Psoas muscle (tissue), 8 donors: ENCODE measurements around the gene CFTR. TPM values are rescaled to one million over a fixed set of nuclear protein-coding genes. Genes with fewer than 3 reads are reported as not detected.

ENCODE experiments used
- ATAC-seq, 4 donors: fragments of 200-7000 bp; cut with Tn5 transposase; one replicate each; pipeline ENCODE4 v1.9.1; 2020; ENCODE audit warnings: moderate library complexity in 3 of 4, mild to moderate bottlenecking in 2 of 4
- DNase-seq, 2 donors: peaks; one replicate each; pipeline ENCODE4 v3.0.0-alpha.2; 2020
- H3K27ac ChIP-seq: fragments of 200-600 bp; one replicate; pipeline ENCODE4 v1.8.0; 2022
- H3K27me3 ChIP-seq, 3 donors: fragments of 200-600 bp in 1 of 3; one replicate each; pipeline versions ENCODE4 v1.6.1 to v1.8.0; 2013 to 2022; ENCODE audit warnings: low read length in 2 of 3, mild to moderate bottlenecking in 2 of 3, moderate library complexity in 1 of 3; ENCODE audit not compliant: insufficient read depth in 3 of 3
- H3K36me3 ChIP-seq, 2 donors: fragments of 200-600 bp in 1 of 2; one replicate each; pipeline versions ENCODE4 v1.6.1 to v1.8.0; 2013 to 2022; ENCODE audit warnings: low read depth in 1 of 2, mild to moderate bottlenecking in 1 of 2, moderate library complexity in 1 of 2; ENCODE audit not compliant: insufficient read depth in 1 of 2
- H3K4me1 ChIP-seq: fragments of 200-600 bp; one replicate; pipeline ENCODE4 v1.8.0; 2022
- H3K4me3 ChIP-seq: fragments of 200-600 bp; one replicate; pipeline ENCODE4 v1.8.0; 2022; ENCODE audit warnings: mild to moderate bottlenecking
- H3K9me3 ChIP-seq: fragments of 200-600 bp; one replicate; pipeline ENCODE4 v1.8.0; 2022
- CTCF ChIP-seq: fragments of 200-600 bp; IDR thresholded peaks from one replicate; pipeline ENCODE4 v1.8.0; 2022; ENCODE audit warnings: antibody characterized with exemption
- WGBS, 3 donors: extraction: QIAGEN DNeasy Blood & Tissue Kit; methylation state at CpG; one replicate each; pipeline versions ENCODE4 v1.1.6 to v1.1.7; 2013; 5-methylcytosine and 5-hydroxymethylcytosine counted together
- intact Hi-C, 2 donors: fragments of 100-400 bp; cut with DNase I; formaldehyde crosslinking; loops; one replicate each; pipeline versions ENCODE4 v1.11.0 to v1.14.2; 2022
- polyA plus RNA-seq, 3 donors: library from polyadenylated mRNA; stranded (reverse); fragments of 200-250 nt; gene quantifications; one replicate each; pipeline ENCODE4 v1.2.3, GENCODE V29; 2013
- total RNA-seq, 4 donors: library from RNA; stranded (reverse); fragmentation: NEBNext Ultra II Directional in 2 of 4; extraction: Animal tissue kit (Norgen Biotek cat#: 25700) in 2 of 4; gene quantifications; one replicate each; pipeline versions ENCODE4 v1.2.1 to v1.2.4, GENCODE V29; 2021 to 2023
- donor health status: healthy with polysubstance abuse.
- donor health status: DM: no; HTN: no; CAD: no; lungs with moderate emphysema.
- donor health status: Bipolar disorder and iron deficiency.
- donor health status: healthy.
- donor health status: DM: yes; HTN: yes; CAD: no.
- donor health status: DM: no; HTN: no; CAD: no.
- donor health status: DM: no; HTN: no; CAD: no.
- donor health status: DM: yes; HTN: yes; CAD: no.

The CFTR gene
- total and polyA plus RNA-seq, 7 donors = 0.01 to 0.06 TPM; not detected in 5

- H3K27ac ChIP-seq = no peak overlapping the region
- H3K4me1 ChIP-seq = no peaks in the 10 kb centered on the region
- H3K27me3 ChIP-seq = no peaks in the 10 kb centered on the region
- DNase-seq (no peak), ATAC-seq (no peak)
- H3K9me3 ChIP-seq = no peaks in the 10 kb centered on the region
- intact Hi-C loops = no loop called here
- 60 to 97% (median 67%) methylated on average over 2 of the region's 2 CpGs for WGBS, 3 donors
- no peaks in the 10 kb centered on the region for H3K36me3 ChIP-seq
- no peak overlapping the region for H3K4me3 ChIP-seq
- no peak for TF ChIP-seq CTCF
Measured at GRCh38 chr7:117621075-117621618, 141.3 kb downstream of the CFTR start.

- no peak for DNase-seq
- H3K27ac ChIP-seq = no peak overlapping the region
- ATAC-seq = no peak
- H3K27me3 ChIP-seq = no peaks in the 10 kb centered on the region
- no peak overlapping the region for H3K4me3 ChIP-seq
- TF ChIP-seq CTCF = no peak
- no peaks in the 10 kb centered on the region for H3K9me3 ChIP-seq
- H3K36me3 ChIP-seq = no peaks in the 10 kb centered on the region
- whole genome bisulfite sequencing, 3 donors = 66 to 76% (median 76%) methylated on average over 4 of the region's 4 CpGs
- intact Hi-C loops = no loop called here
- no peaks in the 10 kb centered on the region for H3K4me1 ChIP-seq
Measured at GRCh38 chr7:117623606-117624005, 143.8 kb downstream of the CFTR start.

- 69 to 74% (median 71%) methylated on average over 4 of the region's 4 CpGs for WGBS, 3 donors
Measured at GRCh38 chr7:117630501-117630900, 150.7 kb downstream of the CFTR start.

GRCh38 chr7:117630907-117631564, 151.2 kb downstream of the CFTR start:
- Histone ChIP-seq H3K4me3 (no peak overlapping the region), H3K27ac (no peak overlapping the region), H3K4me1 (no peaks in the 10 kb centered on the region), H3K27me3 (no peaks in the 10 kb centered on the region), H3K9me3 (no peaks in the 10 kb centered on the region), H3K36me3 (no peaks in the 10 kb centered on the region)
- intact Hi-C loops = no loop called here
- TF ChIP-seq CTCF = no peak
- WGBS, 3 donors = 79 to 90% (median 87%) methylated on average over 1 of the region's 1 CpG
- DNase-seq (no peak), ATAC-seq (no peak)

More at GRCh38 chr7:117630501-117630900, 150.7 kb downstream of the CFTR start:
- Histone ChIP-seq H3K27ac (no peak overlapping the region), H3K27me3 (no peaks in the 10 kb centered on the region), H3K4me1 (no peaks in the 10 kb centered on the region), H3K9me3 (no peaks in the 10 kb centered on the region), H3K36me3 (no peaks in the 10 kb centered on the region), H3K4me3 (no peak overlapping the region)
- DNase-seq (no peak), ATAC-seq (no peak)
- no peak for TF ChIP-seq CTCF
- intact Hi-C loops = no loop called here

GRCh38 chr7:117631652-117632051, 151.8 kb downstream of the CFTR start:
- H3K9me3 ChIP-seq = no peaks in the 10 kb centered on the region
- no peak for TF ChIP-seq CTCF
- H3K27me3 ChIP-seq = no peaks in the 10 kb centered on the region
- DNase-seq = no peak
- no peaks in the 10 kb centered on the region for H3K4me1 ChIP-seq
- WGBS, 3 donors = 87 to 90% (median 89%) methylated on average over 3 of the region's 3 CpGs
- H3K36me3 ChIP-seq = no peaks in the 10 kb centered on the region
- no peak overlapping the region for H3K4me3 ChIP-seq
- no peak overlapping the region for H3K27ac ChIP-seq
- no peak for ATAC-seq
- intact Hi-C loops = no loop called here
